ENCODE measurements around the gene TADA3.
"Not testable (repeated sequence)": the region's sequence is repeated elsewhere in the genome, so short reads cannot be mapped to it uniquely, and the experiment has no call there.

Gene TADA3

DNA sequence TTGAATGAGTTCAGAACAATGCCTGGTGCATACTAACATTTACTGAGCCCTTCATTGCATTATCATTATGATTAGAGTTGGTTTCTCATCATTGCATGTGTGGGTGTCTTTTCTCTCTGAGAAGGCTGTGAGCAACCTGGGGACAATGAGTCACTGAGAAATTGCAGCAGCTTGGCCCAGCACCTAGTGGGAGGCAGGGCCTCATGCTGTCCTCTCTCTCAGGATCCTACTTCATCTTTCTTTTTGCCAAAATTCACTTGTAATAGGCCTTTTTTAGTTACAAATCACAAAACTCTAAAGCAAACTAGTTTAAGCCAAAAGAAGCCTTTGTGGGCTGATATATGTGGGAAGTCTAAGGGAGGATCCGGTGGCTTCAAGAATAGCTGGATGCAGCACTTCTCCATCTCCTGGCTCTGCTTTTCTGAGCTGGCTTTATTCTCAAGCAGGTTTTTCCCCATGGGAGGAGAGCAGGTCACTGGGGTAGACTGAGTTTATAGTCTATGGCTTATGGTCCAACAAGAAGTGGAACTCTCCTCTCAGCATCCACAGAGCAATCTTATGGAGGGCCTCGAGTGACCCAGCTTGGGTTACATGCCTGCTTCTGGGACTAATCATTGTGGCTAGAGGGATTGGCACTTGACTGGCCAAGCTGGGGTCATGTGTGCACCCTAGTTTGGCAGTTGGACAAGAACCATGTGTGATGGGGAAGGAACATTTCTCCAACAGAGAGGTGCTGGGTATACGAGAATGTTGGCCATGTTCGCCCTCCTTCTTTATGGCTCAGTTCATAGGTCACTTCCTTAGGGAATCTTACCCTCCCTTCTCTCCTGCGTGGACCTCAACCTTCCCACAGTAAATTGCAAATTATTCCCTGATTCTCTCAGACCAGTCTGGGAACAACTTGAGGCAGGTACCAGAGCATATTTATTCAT, 13.9 kb downstream of the TADA3 start:
- Histone ChIP-seq H3K9me3 (ENCODE audit: insufficient read depth, low read length, severe bottlenecking) (no peaks in the 10 kb centered on the region), H4K20me1 (ENCODE audit: insufficient read depth, low read length) (peaks cover 31% of the 10 kb centered on the region), H3K79me2 (ENCODE audit: insufficient read depth, low read length) (no peaks in the 10 kb centered on the region), H3K4me3 (ENCODE audit: low read depth in 1 of 2, low read length in 2 of 2) (no peak overlapping the region), H3K4me2 (ENCODE audit: insufficient read depth, low read length) (no peak overlapping the region), H3K27ac (ENCODE audit: low read length) (no peak overlapping the region), H3K36me3 (ENCODE audit: insufficient read depth, low read length) (peaks cover 17% of the 10 kb centered on the region), H3K9ac (ENCODE audit: low read depth, low read length) (no peak overlapping the region), H3K27me3 (ENCODE audit: insufficient read depth, low read length, poor library complexity) (peaks cover 8% of the 10 kb centered on the region), H2AFZ (ENCODE audit: low read depth, low read length) (no peak overlapping the region), H3K4me1 (ENCODE audit: insufficient read depth, low read length) (peaks cover 28% of the 10 kb centered on the region)
- TF ChIP-seq EZH2 (IDR thresholded peaks at IDR 0.05; ENCODE audit: borderline replicate concordance, low read depth, low read length, severe bottlenecking) = no peak
- TF ChIP-seq, protein P1, sequence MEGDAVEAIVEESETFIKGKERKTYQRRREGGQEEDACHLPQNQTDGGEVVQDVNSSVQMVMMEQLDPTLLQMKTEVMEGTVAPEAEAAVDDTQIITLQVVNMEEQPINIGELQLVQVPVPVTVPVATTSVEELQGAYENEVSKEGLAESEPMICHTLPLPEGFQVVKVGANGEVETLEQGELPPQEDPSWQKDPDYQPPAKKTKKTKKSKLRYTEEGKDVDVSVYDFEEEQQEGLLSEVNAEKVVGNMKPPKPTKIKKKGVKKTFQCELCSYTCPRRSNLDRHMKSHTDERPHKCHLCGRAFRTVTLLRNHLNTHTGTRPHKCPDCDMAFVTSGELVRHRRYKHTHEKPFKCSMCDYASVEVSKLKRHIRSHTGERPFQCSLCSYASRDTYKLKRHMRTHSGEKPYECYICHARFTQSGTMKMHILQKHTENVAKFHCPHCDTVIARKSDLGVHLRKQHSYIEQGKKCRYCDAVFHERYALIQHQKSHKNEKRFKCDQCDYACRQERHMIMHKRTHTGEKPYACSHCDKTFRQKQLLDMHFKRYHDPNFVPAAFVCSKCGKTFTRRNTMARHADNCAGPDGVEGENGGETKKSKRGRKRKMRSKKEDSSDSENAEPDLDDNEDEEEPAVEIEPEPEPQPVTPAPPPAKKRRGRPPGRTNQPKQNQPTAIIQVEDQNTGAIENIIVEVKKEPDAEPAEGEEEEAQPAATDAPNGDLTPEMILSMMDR (IDR thresholded peaks at IDR 0.05; ENCODE audit: borderline replicate concordance, extremely low read depth, low read length, poor library complexity, severe bottlenecking) = no peak
- no peak for ATAC-seq (ENCODE audit: insufficient read depth, low read depth)
- DNase-seq = no peak

DNA sequence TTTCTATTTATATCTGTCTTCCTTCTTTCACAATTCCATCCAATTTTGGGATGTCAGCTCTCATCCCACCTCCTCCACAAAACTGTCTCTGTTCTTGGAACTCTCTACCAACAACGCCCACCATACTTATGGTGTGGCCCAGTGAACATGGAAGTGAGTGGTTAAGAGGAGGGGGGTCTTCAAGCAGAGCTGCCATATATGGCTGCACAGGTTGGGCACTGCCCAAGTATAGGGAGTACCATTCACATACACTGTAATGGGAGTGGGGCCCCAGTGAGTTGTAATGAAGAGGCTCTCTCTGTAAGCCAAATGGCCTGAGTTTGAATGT, 14.6 kb downstream of the TADA3 start:
- H3K36me3 ChIP-seq (ENCODE audit: insufficient read depth, low read length) = peaks cover 14% of the 10 kb centered on the region
- peaks cover 8% of the 10 kb centered on the region for H3K27me3 ChIP-seq (ENCODE audit: insufficient read depth, low read length, poor library complexity)
- no peak overlapping the region for H3K4me2 ChIP-seq (ENCODE audit: insufficient read depth, low read length)
- TF ChIP-seq, protein P1 (IDR thresholded peaks at IDR 0.05; ENCODE audit: borderline replicate concordance, extremely low read depth, low read length, poor library complexity, severe bottlenecking) = no peak
- no peak for TF ChIP-seq EZH2 (IDR thresholded peaks at IDR 0.05; ENCODE audit: borderline replicate concordance, low read depth, low read length, severe bottlenecking)
- DNase-seq (no peak), ATAC-seq (ENCODE audit: insufficient read depth, low read depth) (no peak)
- no peak overlapping the region for H3K4me3 ChIP-seq (ENCODE audit: low read depth in 1 of 2, low read length in 2 of 2)
- peaks cover 31% of the 10 kb centered on the region for H4K20me1 ChIP-seq (ENCODE audit: insufficient read depth, low read length)
- no peaks in the 10 kb centered on the region for H3K79me2 ChIP-seq (ENCODE audit: insufficient read depth, low read length)
- no peak overlapping the region for H3K9ac ChIP-seq (ENCODE audit: low read depth, low read length)
- no peak overlapping the region for H3K27ac ChIP-seq (ENCODE audit: low read length)
- no peaks in the 10 kb centered on the region for H3K9me3 ChIP-seq (ENCODE audit: insufficient read depth, low read length, severe bottlenecking)
- no peak overlapping the region for H2AFZ ChIP-seq (ENCODE audit: low read depth, low read length)
- peaks cover 28% of the 10 kb centered on the region for H3K4me1 ChIP-seq (ENCODE audit: insufficient read depth, low read length)

DNA sequence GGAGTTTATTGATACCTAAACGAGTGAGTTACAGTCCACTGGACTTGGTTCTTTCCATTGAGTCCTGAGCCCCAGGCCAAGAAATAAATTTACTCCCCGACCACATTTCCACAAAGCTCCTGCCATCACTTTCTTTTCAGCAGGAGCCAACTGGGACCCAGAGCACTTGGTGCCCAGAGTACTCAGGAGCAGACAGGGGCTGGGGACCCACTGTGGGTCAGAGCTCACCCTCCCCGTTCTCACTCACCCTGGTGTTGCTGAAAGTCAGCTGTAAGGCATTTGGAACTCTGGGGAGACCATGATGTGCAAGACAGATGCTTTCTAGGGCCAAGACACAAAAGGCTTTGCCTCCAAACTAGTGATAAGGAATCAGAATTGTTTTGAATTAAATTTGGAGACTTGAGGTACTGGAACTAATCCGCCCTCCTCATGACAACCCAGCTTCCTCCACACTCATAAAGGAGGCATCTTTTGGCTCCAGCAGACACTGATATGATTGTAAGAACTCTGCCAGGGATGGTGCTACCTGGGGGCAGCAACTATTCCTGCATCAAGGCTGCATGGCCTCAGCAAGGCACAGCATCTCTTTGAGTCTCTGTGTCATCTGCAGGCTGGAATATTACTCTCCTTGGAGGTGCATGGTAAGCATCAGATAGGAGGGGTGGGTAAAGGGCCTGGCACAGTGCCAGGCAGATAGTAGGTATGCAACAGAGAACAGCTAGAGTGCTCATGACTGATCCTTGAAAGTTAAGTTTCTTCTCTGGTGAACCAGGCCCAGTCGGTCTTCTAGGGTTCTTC, 15.2 kb downstream of the TADA3 start:
- no peak for TF ChIP-seq EZH2 (IDR thresholded peaks at IDR 0.05; ENCODE audit: borderline replicate concordance, low read depth, low read length, severe bottlenecking)
- TF ChIP-seq, protein P1 (IDR thresholded peaks at IDR 0.05; ENCODE audit: borderline replicate concordance, extremely low read depth, low read length, poor library complexity, severe bottlenecking) = no peak
- Histone ChIP-seq H3K79me2 (ENCODE audit: insufficient read depth, low read length) (no peaks in the 10 kb centered on the region), H2AFZ (ENCODE audit: low read depth, low read length) (no peak overlapping the region), H3K9me3 (ENCODE audit: insufficient read depth, low read length, severe bottlenecking) (no peaks in the 10 kb centered on the region), H4K20me1 (ENCODE audit: insufficient read depth, low read length) (peaks cover 31% of the 10 kb centered on the region), H3K27me3 (ENCODE audit: insufficient read depth, low read length, poor library complexity) (peaks cover 8% of the 10 kb centered on the region), H3K4me1 (ENCODE audit: insufficient read depth, low read length) (peaks cover 28% of the 10 kb centered on the region), H3K4me3 (ENCODE audit: low read depth in 1 of 2, low read length in 2 of 2) (no peak overlapping the region), H3K4me2 (ENCODE audit: insufficient read depth, low read length) (no peak overlapping the region), H3K27ac (ENCODE audit: low read length) (no peak overlapping the region), H3K36me3 (ENCODE audit: insufficient read depth, low read length) (peaks cover 9% of the 10 kb centered on the region), H3K9ac (ENCODE audit: low read depth, low read length) (no peak overlapping the region)
- DNase-seq (no peak), ATAC-seq (ENCODE audit: insufficient read depth, low read depth) (no peak)

DNA sequence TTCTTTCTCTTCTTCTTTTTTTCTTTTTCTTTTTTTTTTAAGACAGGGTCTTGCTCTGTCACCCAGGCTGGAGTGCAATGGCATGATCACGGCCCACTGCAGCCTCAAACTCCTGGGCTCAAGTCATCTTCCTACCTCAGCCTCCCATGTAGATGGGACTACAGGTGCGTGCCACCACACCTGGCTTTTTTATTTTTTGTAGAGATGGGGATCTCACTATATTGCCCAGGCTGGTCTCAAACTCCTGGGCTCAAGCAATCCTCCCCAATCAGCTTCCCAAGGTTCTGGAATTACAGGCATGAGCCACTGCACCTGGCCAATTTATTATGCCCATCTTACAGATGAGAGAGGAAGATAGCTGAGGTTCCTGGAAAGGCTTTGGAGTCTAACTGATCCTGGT, 21.3 kb downstream of the TADA3 start:
- not testable (repeated sequence) for H3K4me3 ChIP-seq (ENCODE audit: low read depth in 1 of 2, low read length in 2 of 2); DNase-seq; H3K36me3 ChIP-seq (ENCODE audit: insufficient read depth, low read length); H3K79me2 ChIP-seq (ENCODE audit: insufficient read depth, low read length); H3K27ac ChIP-seq (ENCODE audit: low read length); H3K9me3 ChIP-seq (ENCODE audit: insufficient read depth, low read length, severe bottlenecking); H2AFZ ChIP-seq (ENCODE audit: low read depth, low read length); H4K20me1 ChIP-seq (ENCODE audit: insufficient read depth, low read length); H3K4me1 ChIP-seq (ENCODE audit: insufficient read depth, low read length); ATAC-seq (ENCODE audit: insufficient read depth, low read depth); H3K27me3 ChIP-seq (ENCODE audit: insufficient read depth, low read length, poor library complexity); H3K4me2 ChIP-seq (ENCODE audit: insufficient read depth, low read length); H3K9ac ChIP-seq (ENCODE audit: low read depth, low read length)
